Measurements from ENCODE around the gene MTAP. TPM values are rescaled to one million over a fixed set of nuclear protein-coding genes. Genes with fewer than 3 reads are reported as not detected.

Gene MTAP
- total RNA-seq, 1 donor from 2014 or later: 90.0 TPM

GRCh38 chr9:21812415-21812814 is 10.0 kb downstream of the MTAP start:
- Mint-ChIP-seq H3K4me3 (no peak overlapping the region), H3K27ac (peak overlapping the region; percentile 50), H3K36me3 (peaks cover 17% of the 10 kb centered on the region), H3K9me3 (no peaks in the 10 kb centered on the region), H3K4me1 (peaks cover 8% of the 10 kb centered on the region), H3K27me3 (ENCODE audit: low read depth) (no peaks in the 10 kb centered on the region)
- TF ChIP-seq CTCF (IDR thresholded peaks at IDR 0.05; ENCODE audit: unreplicated experiment): no peak
- no peak for DNase-seq (ENCODE audit: low spot score in 2 of 2, unreplicated experiment in 2 of 2)

GRCh38 chr9:21812946-21813568 is 10.6 kb downstream of the MTAP start:
- Mint-ChIP-seq H3K4me1 (peaks cover 8% of the 10 kb centered on the region), H3K36me3 (peaks cover 21% of the 10 kb centered on the region), H3K27ac (no peak overlapping the region), H3K4me3 (no peak overlapping the region), H3K9me3 (no peaks in the 10 kb centered on the region), H3K27me3 (ENCODE audit: low read depth) (no peaks in the 10 kb centered on the region)
- peak in 1 of 2 experiments; percentile 74 for DNase-seq (ENCODE audit: low spot score in 2 of 2, unreplicated experiment in 2 of 2)
- peak; percentile 85 for TF ChIP-seq CTCF (IDR thresholded peaks at IDR 0.05; ENCODE audit: unreplicated experiment)

- Mint-ChIP-seq H3K27ac (peak overlapping the region; percentile 92), H3K27me3 (ENCODE audit: low read depth) (no peaks in the 10 kb centered on the region), H3K36me3 (peaks cover 26% of the 10 kb centered on the region), H3K4me1 (peaks cover 8% of the 10 kb centered on the region), H3K9me3 (peaks cover 3% of the 10 kb centered on the region), H3K4me3 (no peak overlapping the region)
- DNase-seq (ENCODE audit: low spot score in 2 of 2, unreplicated experiment in 2 of 2): no peak
- peak; percentile 65 for TF ChIP-seq CTCF (IDR thresholded peaks at IDR 0.05; ENCODE audit: unreplicated experiment)
These were observed 11.4 kb downstream of the MTAP start for GRCh38 chr9:21813575-21814473.

- H3K4me3 Mint-ChIP-seq: no peak overlapping the region
- no peak overlapping the region for H3K27ac Mint-ChIP-seq
- peaks cover 8% of the 10 kb centered on the region for H3K4me1 Mint-ChIP-seq
- H3K36me3 Mint-ChIP-seq: peaks cover 43% of the 10 kb centered on the region
- no peak for TF ChIP-seq CTCF (IDR thresholded peaks at IDR 0.05; ENCODE audit: unreplicated experiment)
- peaks cover 8% of the 10 kb centered on the region for H3K9me3 Mint-ChIP-seq
- H3K27me3 Mint-ChIP-seq (ENCODE audit: low read depth): no peaks in the 10 kb centered on the region
- no peak for DNase-seq (ENCODE audit: low spot score in 2 of 2, unreplicated experiment in 2 of 2)
These were observed 13.2 kb downstream of the MTAP start for GRCh38 chr9:21815643-21816042.

GRCh38 chr9:21817176-21817575 is 14.7 kb downstream of the MTAP start:
- no peak for DNase-seq (ENCODE audit: low spot score in 2 of 2, unreplicated experiment in 2 of 2)
- Mint-ChIP-seq H3K36me3 (peaks cover 57% of the 10 kb centered on the region), H3K27me3 (ENCODE audit: low read depth) (no peaks in the 10 kb centered on the region)

More at GRCh38 chr9:21817176-21817575, 14.7 kb downstream of the MTAP start:
- peaks cover 8% of the 10 kb centered on the region for H3K4me1 Mint-ChIP-seq
- no peak for TF ChIP-seq CTCF (IDR thresholded peaks at IDR 0.05; ENCODE audit: unreplicated experiment)
- peaks cover 17% of the 10 kb centered on the region for H3K9me3 Mint-ChIP-seq
- H3K27ac Mint-ChIP-seq: no peak overlapping the region
- no peak overlapping the region for H3K4me3 Mint-ChIP-seq

Measured in mesothelial cell of epicardium (in vitro differentiated cells).